ENCODE data around the gene PHLDA3.
A peak's percentile ranks its signal among the peaks of the same experiment; 100 is the strongest.

PHLDA3 gene

DNA sequence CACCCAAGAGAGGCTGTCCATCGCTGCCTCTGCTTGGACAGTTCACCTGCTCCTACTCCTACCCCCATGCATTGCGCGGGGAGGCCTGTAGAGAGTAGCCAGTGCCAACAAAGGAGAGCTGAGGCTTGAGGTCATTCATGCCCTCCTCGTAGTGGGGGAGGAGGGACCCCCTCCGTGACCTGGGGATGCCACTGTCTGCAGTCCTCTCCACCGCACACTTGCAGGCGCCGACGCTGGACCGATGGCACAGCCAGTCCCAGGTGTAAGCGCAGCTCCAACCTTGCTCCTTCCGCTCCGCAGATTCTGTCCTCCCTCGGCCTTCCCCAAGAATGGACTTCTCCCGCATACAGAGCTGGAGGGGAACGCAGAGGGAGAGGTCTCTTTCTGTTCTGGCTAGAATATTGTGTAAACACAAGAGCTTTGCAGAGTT, 672 bp upstream of the PHLDA3 start:
- TF ChIP-seq, protein P1, sequence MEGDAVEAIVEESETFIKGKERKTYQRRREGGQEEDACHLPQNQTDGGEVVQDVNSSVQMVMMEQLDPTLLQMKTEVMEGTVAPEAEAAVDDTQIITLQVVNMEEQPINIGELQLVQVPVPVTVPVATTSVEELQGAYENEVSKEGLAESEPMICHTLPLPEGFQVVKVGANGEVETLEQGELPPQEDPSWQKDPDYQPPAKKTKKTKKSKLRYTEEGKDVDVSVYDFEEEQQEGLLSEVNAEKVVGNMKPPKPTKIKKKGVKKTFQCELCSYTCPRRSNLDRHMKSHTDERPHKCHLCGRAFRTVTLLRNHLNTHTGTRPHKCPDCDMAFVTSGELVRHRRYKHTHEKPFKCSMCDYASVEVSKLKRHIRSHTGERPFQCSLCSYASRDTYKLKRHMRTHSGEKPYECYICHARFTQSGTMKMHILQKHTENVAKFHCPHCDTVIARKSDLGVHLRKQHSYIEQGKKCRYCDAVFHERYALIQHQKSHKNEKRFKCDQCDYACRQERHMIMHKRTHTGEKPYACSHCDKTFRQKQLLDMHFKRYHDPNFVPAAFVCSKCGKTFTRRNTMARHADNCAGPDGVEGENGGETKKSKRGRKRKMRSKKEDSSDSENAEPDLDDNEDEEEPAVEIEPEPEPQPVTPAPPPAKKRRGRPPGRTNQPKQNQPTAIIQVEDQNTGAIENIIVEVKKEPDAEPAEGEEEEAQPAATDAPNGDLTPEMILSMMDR (IDR thresholded peaks at IDR 0.05; ENCODE audit: insufficient read depth, low read length): no peak
- TF ChIP-seq, protein P2, sequence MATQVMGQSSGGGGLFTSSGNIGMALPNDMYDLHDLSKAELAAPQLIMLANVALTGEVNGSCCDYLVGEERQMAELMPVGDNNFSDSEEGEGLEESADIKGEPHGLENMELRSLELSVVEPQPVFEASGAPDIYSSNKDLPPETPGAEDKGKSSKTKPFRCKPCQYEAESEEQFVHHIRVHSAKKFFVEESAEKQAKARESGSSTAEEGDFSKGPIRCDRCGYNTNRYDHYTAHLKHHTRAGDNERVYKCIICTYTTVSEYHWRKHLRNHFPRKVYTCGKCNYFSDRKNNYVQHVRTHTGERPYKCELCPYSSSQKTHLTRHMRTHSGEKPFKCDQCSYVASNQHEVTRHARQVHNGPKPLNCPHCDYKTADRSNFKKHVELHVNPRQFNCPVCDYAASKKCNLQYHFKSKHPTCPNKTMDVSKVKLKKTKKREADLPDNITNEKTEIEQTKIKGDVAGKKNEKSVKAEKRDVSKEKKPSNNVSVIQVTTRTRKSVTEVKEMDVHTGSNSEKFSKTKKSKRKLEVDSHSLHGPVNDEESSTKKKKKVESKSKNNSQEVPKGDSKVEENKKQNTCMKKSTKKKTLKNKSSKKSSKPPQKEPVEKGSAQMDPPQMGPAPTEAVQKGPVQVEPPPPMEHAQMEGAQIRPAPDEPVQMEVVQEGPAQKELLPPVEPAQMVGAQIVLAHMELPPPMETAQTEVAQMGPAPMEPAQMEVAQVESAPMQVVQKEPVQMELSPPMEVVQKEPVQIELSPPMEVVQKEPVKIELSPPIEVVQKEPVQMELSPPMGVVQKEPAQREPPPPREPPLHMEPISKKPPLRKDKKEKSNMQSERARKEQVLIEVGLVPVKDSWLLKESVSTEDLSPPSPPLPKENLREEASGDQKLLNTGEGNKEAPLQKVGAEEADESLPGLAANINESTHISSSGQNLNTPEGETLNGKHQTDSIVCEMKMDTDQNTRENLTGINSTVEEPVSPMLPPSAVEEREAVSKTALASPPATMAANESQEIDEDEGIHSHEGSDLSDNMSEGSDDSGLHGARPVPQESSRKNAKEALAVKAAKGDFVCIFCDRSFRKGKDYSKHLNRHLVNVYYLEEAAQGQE (IDR thresholded peaks at IDR 0.05; ENCODE audit: insufficient replicate concordance, low read depth): no peak
- TF ChIP-seq POLR2AphosphoS5 (IDR thresholded peaks at IDR 0.05; ENCODE audit: low read depth): no peak
- TF ChIP-seq SPI1 (IDR thresholded peaks at IDR 0.05; ENCODE audit: borderline replicate concordance, low read depth): no peak
- no peak for TF ChIP-seq GABPA (IDR thresholded peaks at IDR 0.05; ENCODE audit: low read depth)
- no peak overlapping the region for H3K4me3 ChIP-seq (replicated peaks; ENCODE audit: insufficient read depth, low read length)
- H3K27me3 ChIP-seq (ENCODE audit: insufficient read depth, poor library complexity, severe bottlenecking): peaks cover 26% of the 10 kb centered on the region
- DNase-seq (ENCODE audit: low read depth in 1 of 2, low spot score in 1 of 2): no peak
- H3K27ac ChIP-seq (replicated peaks): no peak overlapping the region

DNA sequence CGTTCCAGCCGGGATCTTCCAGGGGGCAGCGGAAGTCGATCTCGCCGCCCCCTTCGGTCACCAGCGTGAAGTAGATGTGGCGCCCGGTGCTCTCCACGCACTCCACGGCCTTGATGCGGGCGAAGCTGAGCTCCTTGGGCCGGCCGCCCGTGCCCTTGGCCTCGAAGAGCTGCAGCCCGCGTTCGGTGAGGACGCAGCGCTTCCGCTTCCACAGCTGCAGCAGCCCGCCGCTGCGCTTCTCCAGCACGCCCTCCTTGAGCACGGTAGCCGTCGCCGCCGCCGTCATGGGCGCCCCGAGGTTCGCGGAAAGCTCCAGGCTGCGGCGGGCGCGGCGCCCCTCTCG, 516 bp downstream of the PHLDA3 start:
- TF ChIP-seq POLR2AphosphoS5 (IDR thresholded peaks at IDR 0.05; ENCODE audit: low read depth): no peak
- DNase-seq (ENCODE audit: low read depth in 1 of 2, low spot score in 1 of 2): peak in 1 of 2 experiments; percentile 26
- Histone ChIP-seq H3K4me3 (replicated peaks; ENCODE audit: insufficient read depth, low read length) (no peak overlapping the region), H3K27ac (replicated peaks) (no peak overlapping the region), H3K27me3 (ENCODE audit: insufficient read depth, poor library complexity, severe bottlenecking) (peaks cover 24% of the 10 kb centered on the region)

- no peak for DNase-seq (ENCODE audit: low read depth in 1 of 2, low spot score in 1 of 2)
- TF ChIP-seq POLR2AphosphoS5 (IDR thresholded peaks at IDR 0.05; ENCODE audit: low read depth): no peak
- TF ChIP-seq, protein P2 (IDR thresholded peaks at IDR 0.05; ENCODE audit: insufficient replicate concordance, low read depth): no peak
- no peak for TF ChIP-seq GABPA (IDR thresholded peaks at IDR 0.05; ENCODE audit: low read depth)
- TF ChIP-seq, protein P1 (IDR thresholded peaks at IDR 0.05; ENCODE audit: insufficient read depth, low read length): no peak
- no peak for TF ChIP-seq SPI1 (IDR thresholded peaks at IDR 0.05; ENCODE audit: borderline replicate concordance, low read depth)
- peaks cover 24% of the 10 kb centered on the region for H3K27me3 ChIP-seq (ENCODE audit: insufficient read depth, poor library complexity, severe bottlenecking)
- no peak overlapping the region for H3K27ac ChIP-seq (replicated peaks)
- H3K4me3 ChIP-seq (replicated peaks; ENCODE audit: insufficient read depth, low read length): no peak overlapping the region
Measured at GRCh38 chr1:201466492-201466891, 2.5 kb downstream of the PHLDA3 start.

DNA sequence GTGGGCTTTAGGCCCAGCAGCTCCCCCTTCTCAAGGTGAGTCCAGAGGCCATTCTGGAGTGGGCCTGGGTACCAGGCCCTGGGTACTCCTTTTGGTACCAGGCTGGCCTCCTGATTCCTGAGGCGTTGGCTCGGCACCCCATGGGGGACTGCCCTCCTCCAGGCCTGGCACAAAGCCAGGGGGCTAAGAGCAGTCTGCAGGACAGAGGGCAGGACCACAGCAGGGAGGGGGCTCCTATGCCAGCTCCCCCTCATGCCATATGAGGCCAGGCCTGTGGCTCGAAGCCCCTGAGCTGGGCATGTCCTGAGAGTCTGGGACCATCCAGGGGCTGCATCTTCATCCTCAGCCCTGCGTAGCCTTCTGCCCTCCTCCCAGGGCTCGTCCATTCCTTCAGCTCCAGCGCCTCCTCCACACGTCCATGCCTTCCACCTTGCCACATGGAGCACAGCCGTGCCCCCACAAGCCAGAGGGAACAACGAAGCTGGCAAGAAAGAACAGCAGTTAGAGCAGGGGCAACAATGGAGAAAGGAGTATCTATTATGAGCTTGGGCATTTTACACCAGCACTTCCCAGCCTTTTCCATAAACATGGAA, 3.2 kb downstream of the PHLDA3 start:
- DNase-seq (ENCODE audit: low read depth in 1 of 2, low spot score in 1 of 2): no peak
- H3K4me3 ChIP-seq (replicated peaks; ENCODE audit: insufficient read depth, low read length): no peak overlapping the region
- peaks cover 24% of the 10 kb centered on the region for H3K27me3 ChIP-seq (ENCODE audit: insufficient read depth, poor library complexity, severe bottlenecking)
- H3K27ac ChIP-seq (replicated peaks): no peak overlapping the region
- TF ChIP-seq, protein P2 (IDR thresholded peaks at IDR 0.05; ENCODE audit: insufficient replicate concordance, low read depth): no peak
- TF ChIP-seq POLR2AphosphoS5 (IDR thresholded peaks at IDR 0.05; ENCODE audit: low read depth): no peak
- TF ChIP-seq, protein P1 (IDR thresholded peaks at IDR 0.05; ENCODE audit: insufficient read depth, low read length): no peak
- no peak for TF ChIP-seq SPI1 (IDR thresholded peaks at IDR 0.05; ENCODE audit: borderline replicate concordance, low read depth)
- TF ChIP-seq GABPA (IDR thresholded peaks at IDR 0.05; ENCODE audit: low read depth): no peak

Measured in HL-60 (cell line).